Jurkat, Clone E6-1 (cell line): ENCODE data around the gene ZNF697.
"Not testable (repeated sequence)": the region's sequence is repeated elsewhere in the genome, so short reads cannot be mapped to it uniquely, and the experiment has no call there.

Source experiments
- DNase-seq: peaks from one replicate; pipeline ENCODE4 v3.0.0-alpha.2; 2011; ENCODE audit warnings: low read depth, low spot score
- H3K4me3 ChIP-seq: 2 replicates; pipeline ENCODE4 v1.5.1; 2011; ENCODE audit warnings: mild to moderate bottlenecking, low read length, control low read depth, moderate library complexity

The ZNF697 gene

GRCh38 chr1:119608816-119609215 lies 39.2 kb downstream of the ZNF697 start:
- not testable (repeated sequence) for DNase-seq, H3K4me3 ChIP-seq

GRCh38 chr1:119607087-119607807 lies 40.8 kb downstream of the ZNF697 start:
- not testable (repeated sequence) for H3K4me3 ChIP-seq, DNase-seq

GRCh38 chr1:119606394-119606793 lies 41.7 kb downstream of the ZNF697 start:
- H3K4me3 ChIP-seq, result no peak overlapping the region
- no peak for DNase-seq

GRCh38 chr1:119605686-119606085 lies 42.4 kb downstream of the ZNF697 start:
- no peak for DNase-seq
- H3K4me3 ChIP-seq, result no peak overlapping the region

- not testable (repeated sequence) for H3K4me3 ChIP-seq, DNase-seq
These were observed 43.0 kb downstream of the ZNF697 start for GRCh38 chr1:119605080-119605479.

GRCh38 chr1:119603695-119604094 lies 44.4 kb downstream of the ZNF697 start:
- no peak overlapping the region for H3K4me3 ChIP-seq
- no peak for DNase-seq

GRCh38 chr1:119603241-119603640 lies 44.8 kb downstream of the ZNF697 start:
- H3K4me3 ChIP-seq, result not testable (repeated sequence)

GRCh38 chr1:119602789-119603188 lies 45.3 kb downstream of the ZNF697 start:
- H3K4me3 ChIP-seq, DNase-seq: not testable (repeated sequence)

More at GRCh38 chr1:119603241-119603640, 44.8 kb downstream of the ZNF697 start:
- not testable (repeated sequence) for DNase-seq

- no peak overlapping the region for H3K4me3 ChIP-seq
- no peak for DNase-seq
These were observed 45.9 kb downstream of the ZNF697 start for GRCh38 chr1:119602169-119602568.

- no peak for DNase-seq
- H3K4me3 ChIP-seq, result no peak overlapping the region
These were observed 47.1 kb downstream of the ZNF697 start for GRCh38 chr1:119600976-119601375.

GRCh38 chr1:119600561-119600960 lies 47.5 kb downstream of the ZNF697 start:
- no peak overlapping the region for H3K4me3 ChIP-seq
- DNase-seq, result no peak

- DNase-seq, result no peak
- H3K4me3 ChIP-seq, result no peak overlapping the region
These were observed 52.5 kb downstream of the ZNF697 start for GRCh38 chr1:119595606-119596005.

- no peak for DNase-seq
- no peak overlapping the region for H3K4me3 ChIP-seq
These were observed 52.9 kb downstream of the ZNF697 start for GRCh38 chr1:119595168-119595567.

GRCh38 chr1:119594376-119594775 lies 53.7 kb downstream of the ZNF697 start:
- DNase-seq, result no peak
- no peak overlapping the region for H3K4me3 ChIP-seq

GRCh38 chr1:119593805-119594204 lies 54.3 kb downstream of the ZNF697 start:
- H3K4me3 ChIP-seq, result no peak overlapping the region
- no peak for DNase-seq

GRCh38 chr1:119590393-119590792 lies 57.7 kb downstream of the ZNF697 start:
- H3K4me3 ChIP-seq, result no peak overlapping the region
- no peak for DNase-seq

- H3K4me3 ChIP-seq, result no peak overlapping the region
These were observed 59.4 kb downstream of the ZNF697 start for GRCh38 chr1:119588621-119589020.

GRCh38 chr1:119587341-119587740 lies 60.7 kb downstream of the ZNF697 start:
- no peak overlapping the region for H3K4me3 ChIP-seq
- DNase-seq, result no peak

More at GRCh38 chr1:119588621-119589020, 59.4 kb downstream of the ZNF697 start:
- DNase-seq, result no peak

GRCh38 chr1:119585801-119586200 lies 62.3 kb downstream of the ZNF697 start:
- DNase-seq, H3K4me3 ChIP-seq: not testable (repeated sequence)

GRCh38 chr1:119582801-119583200 lies 65.3 kb downstream of the ZNF697 start:
- no peak overlapping the region for H3K4me3 ChIP-seq
- DNase-seq, result peak; percentile 25

GRCh38 chr1:119581076-119581475 lies 67.0 kb downstream of the ZNF697 start:
- not testable (repeated sequence) for DNase-seq, H3K4me3 ChIP-seq
